Measurements from ENCODE around the gene ATP9B. TPM values are rescaled to one million over a fixed set of nuclear protein-coding genes. Genes with fewer than 3 reads are reported as not detected.
"Not testable (repeated sequence)": the region's sequence is repeated elsewhere in the genome, so short reads cannot be mapped to it uniquely, and the experiment has no call there.

The ATP9B gene
- total RNA-seq, 1 donor = 29.3 TPM

GRCh38 chr18:79258447-79258846, 189.3 kb downstream of the ATP9B start:
- Histone ChIP-seq H3K4me2 (ENCODE audit: insufficient read depth, low read length) (no peak overlapping the region), H3K79me2 (ENCODE audit: insufficient read depth, low read length) (no peaks in the 10 kb centered on the region), H3K9me3 (ENCODE audit: low read depth, low read length) (no peaks in the 10 kb centered on the region), H2AFZ (ENCODE audit: low read length) (no peak overlapping the region), H3K27ac (ENCODE audit: low read depth, low read length) (no peak overlapping the region), H4K20me1 (ENCODE audit: insufficient read depth, low read length) (no peaks in the 10 kb centered on the region), H3K4me3 (ENCODE audit: insufficient read depth, low read length) (no peak overlapping the region), H3K36me3 (ENCODE audit: insufficient read depth, low read length) (no peaks in the 10 kb centered on the region), H3K4me1 (ENCODE audit: insufficient read depth, low read length) (no peaks in the 10 kb centered on the region), H3K27me3 (ENCODE audit: insufficient read depth, low read length) (no peaks in the 10 kb centered on the region)
- TF ChIP-seq CTCF (IDR thresholded peaks at IDR 0.05; ENCODE audit: extremely low read depth, low read depth, low read length) = no peak
- no peak for DNase-seq (ENCODE audit: insufficient read length, low spot score, missing footprints)

- Histone ChIP-seq H3K79me2 (ENCODE audit: insufficient read depth, low read length) (no peaks in the 10 kb centered on the region), H3K36me3 (ENCODE audit: insufficient read depth, low read length) (no peaks in the 10 kb centered on the region)
Measured at GRCh38 chr18:79259218-79259617, 190.0 kb downstream of the ATP9B start.

GRCh38 chr18:79260023-79260422, 190.8 kb downstream of the ATP9B start:
- Histone ChIP-seq H3K79me2 (ENCODE audit: insufficient read depth, low read length) (no peaks in the 10 kb centered on the region), H3K9me3 (ENCODE audit: low read depth, low read length) (no peaks in the 10 kb centered on the region), H3K4me3 (ENCODE audit: insufficient read depth, low read length) (no peak overlapping the region), H3K27me3 (ENCODE audit: insufficient read depth, low read length) (no peaks in the 10 kb centered on the region), H3K27ac (ENCODE audit: low read depth, low read length) (no peak overlapping the region), H3K36me3 (ENCODE audit: insufficient read depth, low read length) (no peaks in the 10 kb centered on the region), H2AFZ (ENCODE audit: low read length) (no peak overlapping the region), H3K4me2 (ENCODE audit: insufficient read depth, low read length) (no peak overlapping the region), H4K20me1 (ENCODE audit: insufficient read depth, low read length) (no peaks in the 10 kb centered on the region), H3K4me1 (ENCODE audit: insufficient read depth, low read length) (no peaks in the 10 kb centered on the region)
- no peak for TF ChIP-seq CTCF (IDR thresholded peaks at IDR 0.05; ENCODE audit: extremely low read depth, low read depth, low read length)
- no peak for DNase-seq (ENCODE audit: insufficient read length, low spot score, missing footprints)

More at GRCh38 chr18:79259218-79259617, 190.0 kb downstream of the ATP9B start:
- H3K9me3 ChIP-seq (ENCODE audit: low read depth, low read length) = no peaks in the 10 kb centered on the region
- DNase-seq (ENCODE audit: insufficient read length, low spot score, missing footprints) = no peak
- H3K4me2 ChIP-seq (ENCODE audit: insufficient read depth, low read length) = no peak overlapping the region
- no peak overlapping the region for H3K4me3 ChIP-seq (ENCODE audit: insufficient read depth, low read length)
- no peaks in the 10 kb centered on the region for H3K27me3 ChIP-seq (ENCODE audit: insufficient read depth, low read length)
- H3K27ac ChIP-seq (ENCODE audit: low read depth, low read length) = no peak overlapping the region
- TF ChIP-seq CTCF (IDR thresholded peaks at IDR 0.05; ENCODE audit: extremely low read depth, low read depth, low read length) = no peak
- H3K4me1 ChIP-seq (ENCODE audit: insufficient read depth, low read length) = no peaks in the 10 kb centered on the region
- no peak overlapping the region for H2AFZ ChIP-seq (ENCODE audit: low read length)
- no peaks in the 10 kb centered on the region for H4K20me1 ChIP-seq (ENCODE audit: insufficient read depth, low read length)

GRCh38 chr18:79260510-79260909, 191.3 kb downstream of the ATP9B start:
- no peaks in the 10 kb centered on the region for H3K4me1 ChIP-seq (ENCODE audit: insufficient read depth, low read length)
- no peaks in the 10 kb centered on the region for H3K79me2 ChIP-seq (ENCODE audit: insufficient read depth, low read length)
- H3K9me3 ChIP-seq (ENCODE audit: low read depth, low read length) = no peaks in the 10 kb centered on the region
- no peaks in the 10 kb centered on the region for H3K27me3 ChIP-seq (ENCODE audit: insufficient read depth, low read length)
- no peak for DNase-seq (ENCODE audit: insufficient read length, low spot score, missing footprints)
- no peak overlapping the region for H3K4me2 ChIP-seq (ENCODE audit: insufficient read depth, low read length)
- no peak for TF ChIP-seq CTCF (IDR thresholded peaks at IDR 0.05; ENCODE audit: extremely low read depth, low read depth, low read length)
- no peak overlapping the region for H3K27ac ChIP-seq (ENCODE audit: low read depth, low read length)
- H2AFZ ChIP-seq (ENCODE audit: low read length) = no peak overlapping the region
- H3K36me3 ChIP-seq (ENCODE audit: insufficient read depth, low read length) = no peaks in the 10 kb centered on the region
- H3K4me3 ChIP-seq (ENCODE audit: insufficient read depth, low read length) = no peak overlapping the region
- no peaks in the 10 kb centered on the region for H4K20me1 ChIP-seq (ENCODE audit: insufficient read depth, low read length)

- not testable (repeated sequence) for H3K27me3 ChIP-seq (ENCODE audit: insufficient read depth, low read length); H3K4me2 ChIP-seq (ENCODE audit: insufficient read depth, low read length)
Measured at GRCh38 chr18:79265068-79265467, 195.9 kb downstream of the ATP9B start.

GRCh38 chr18:79271812-79272211, 202.6 kb downstream of the ATP9B start:
- not testable (repeated sequence) for H3K4me2 ChIP-seq (ENCODE audit: insufficient read depth, low read length); H3K27ac ChIP-seq (ENCODE audit: low read depth, low read length); H3K4me1 ChIP-seq (ENCODE audit: insufficient read depth, low read length); H3K4me3 ChIP-seq (ENCODE audit: insufficient read depth, low read length); H3K36me3 ChIP-seq (ENCODE audit: insufficient read depth, low read length); H4K20me1 ChIP-seq (ENCODE audit: insufficient read depth, low read length); H3K27me3 ChIP-seq (ENCODE audit: insufficient read depth, low read length); H3K79me2 ChIP-seq (ENCODE audit: insufficient read depth, low read length); DNase-seq (ENCODE audit: insufficient read length, low spot score, missing footprints); H3K9me3 ChIP-seq (ENCODE audit: low read depth, low read length); H2AFZ ChIP-seq (ENCODE audit: low read length)

More at GRCh38 chr18:79265068-79265467, 195.9 kb downstream of the ATP9B start:
- not testable (repeated sequence) for H3K79me2 ChIP-seq (ENCODE audit: insufficient read depth, low read length); H2AFZ ChIP-seq (ENCODE audit: low read length); H3K36me3 ChIP-seq (ENCODE audit: insufficient read depth, low read length); H3K9me3 ChIP-seq (ENCODE audit: low read depth, low read length); H3K4me1 ChIP-seq (ENCODE audit: insufficient read depth, low read length); H3K4me3 ChIP-seq (ENCODE audit: insufficient read depth, low read length); H4K20me1 ChIP-seq (ENCODE audit: insufficient read depth, low read length); DNase-seq (ENCODE audit: insufficient read length, low spot score, missing footprints); H3K27ac ChIP-seq (ENCODE audit: low read depth, low read length)

Data from osteoblast (primary cell).